Parathyroid adenoma (tissue), 2 donors: ENCODE data around the gene TAF5L.
"Not testable (repeated sequence)": the region's sequence is repeated elsewhere in the genome, so short reads cannot be mapped to it uniquely, and the experiment has no call there.

Source experiments
- H2AFZ ChIP-seq: fragments of 300-600 bp; sonication (generic); one replicate; pipeline ENCODE4 v1.7.0; 2017; ENCODE audit warnings: antibody characterized with exemption, mild to moderate bottlenecking
- H3K27ac ChIP-seq: fragments of 300-600 bp; sonication (generic); one replicate; pipeline ENCODE4 v1.7.0; 2017
- H3K27me3 ChIP-seq: fragments of 300-600 bp; sonication (generic); one replicate; pipeline ENCODE4 v1.7.0; 2017; ENCODE audit warnings: low read length; ENCODE audit not compliant: control insufficient read depth, insufficient read depth
- H3K36me3 ChIP-seq: fragments of 300-600 bp; sonication (generic); one replicate; pipeline ENCODE4 v1.7.0; 2017; ENCODE audit warnings: low read length; ENCODE audit not compliant: control insufficient read depth, insufficient read depth
- H3K4me1 ChIP-seq: fragments of 300-600 bp; sonication (generic); one replicate; pipeline ENCODE4 v1.7.0; 2017; ENCODE audit warnings: control low read depth
- H3K4me2 ChIP-seq: fragments of 300-600 bp; sonication (generic); one replicate; pipeline ENCODE4 v1.7.0; 2017; ENCODE audit warnings: low read length
- H3K4me3 ChIP-seq: fragments of 300-600 bp; sonication (generic); one replicate; pipeline ENCODE4 v1.7.0; 2017; ENCODE audit warnings: low read depth, low read length
- H3K79me2 ChIP-seq: fragments of 300-600 bp; sonication (generic); one replicate; pipeline ENCODE4 v1.7.0; 2017; ENCODE audit warnings: control low read depth
- H3K9ac ChIP-seq: fragments of 300-600 bp; sonication (generic); one replicate; pipeline ENCODE4 v1.7.0; 2017; ENCODE audit warnings: mild to moderate bottlenecking
- H3K9me3 ChIP-seq: fragments of 300-600 bp; sonication (generic); one replicate; pipeline ENCODE4 v1.7.0; 2017; ENCODE audit warnings: low read length; ENCODE audit not compliant: control insufficient read depth
- CTCF ChIP-seq: fragments of 300-600 bp; sonication (generic); IDR thresholded peaks from one replicate; pipeline ENCODE4 v1.7.0; 2017; ENCODE audit warnings: antibody characterized with exemption, mild to moderate bottlenecking
- donor health status: primary hyperparathyroidism.

Gene TAF5L

GRCh38 chr1:229623225-229623624, 2.7 kb downstream of the TAF5L start:
- H3K4me3 ChIP-seq: no peak overlapping the region
- no peaks in the 10 kb centered on the region for H3K9me3 ChIP-seq
- H3K27me3 ChIP-seq: no peaks in the 10 kb centered on the region
- no peak overlapping the region for H3K4me2 ChIP-seq
- no peaks in the 10 kb centered on the region for H3K36me3 ChIP-seq
- peaks cover 24% of the 10 kb centered on the region for H3K79me2 ChIP-seq
- H3K4me1 ChIP-seq: no peaks in the 10 kb centered on the region
- TF ChIP-seq CTCF: no peak
- H3K27ac ChIP-seq: no peak overlapping the region
- H2AFZ ChIP-seq: no peak overlapping the region
- H3K9ac ChIP-seq: no peak overlapping the region

GRCh38 chr1:229622641-229623120, 3.2 kb downstream of the TAF5L start:
- H3K27me3 ChIP-seq, H3K4me2 ChIP-seq, H3K9ac ChIP-seq, H3K27ac ChIP-seq, H2AFZ ChIP-seq, H3K9me3 ChIP-seq, H3K4me1 ChIP-seq, H3K4me3 ChIP-seq, H3K36me3 ChIP-seq: not testable (repeated sequence)
- H3K79me2 ChIP-seq: peaks cover 24% of the 10 kb centered on the region

GRCh38 chr1:229621663-229622062, 4.3 kb downstream of the TAF5L start:
- no peak overlapping the region for H3K4me2 ChIP-seq
- H3K9ac ChIP-seq: no peak overlapping the region
- H3K4me1 ChIP-seq: no peaks in the 10 kb centered on the region
- no peaks in the 10 kb centered on the region for H3K9me3 ChIP-seq
- peaks cover 22% of the 10 kb centered on the region for H3K79me2 ChIP-seq
- no peaks in the 10 kb centered on the region for H3K36me3 ChIP-seq
- H3K27me3 ChIP-seq: no peaks in the 10 kb centered on the region
- no peak overlapping the region for H2AFZ ChIP-seq
- no peak overlapping the region for H3K27ac ChIP-seq
- TF ChIP-seq CTCF: no peak
- H3K4me3 ChIP-seq: no peak overlapping the region

GRCh38 chr1:229620876-229621275, 5.0 kb downstream of the TAF5L start:
- Histone ChIP-seq H2AFZ (no peak overlapping the region), H3K27me3 (no peaks in the 10 kb centered on the region), H3K9me3 (no peaks in the 10 kb centered on the region), H3K27ac (no peak overlapping the region), H3K4me2 (no peak overlapping the region), H3K4me3 (no peak overlapping the region), H3K79me2 (peaks cover 22% of the 10 kb centered on the region), H3K4me1 (no peaks in the 10 kb centered on the region), H3K36me3 (no peaks in the 10 kb centered on the region), H3K9ac (no peak overlapping the region)
- no peak for TF ChIP-seq CTCF

GRCh38 chr1:229619614-229620013, 6.3 kb downstream of the TAF5L start:
- no peak overlapping the region for H3K27ac ChIP-seq
- H3K9ac ChIP-seq: no peak overlapping the region
- H3K4me1 ChIP-seq: no peaks in the 10 kb centered on the region
- H3K79me2 ChIP-seq: peaks cover 17% of the 10 kb centered on the region
- no peaks in the 10 kb centered on the region for H3K36me3 ChIP-seq
- TF ChIP-seq CTCF: no peak
- no peak overlapping the region for H2AFZ ChIP-seq
- no peak overlapping the region for H3K4me2 ChIP-seq
- no peaks in the 10 kb centered on the region for H3K9me3 ChIP-seq
- H3K27me3 ChIP-seq: no peaks in the 10 kb centered on the region
- H3K4me3 ChIP-seq: no peak overlapping the region
